Central memory CD8-positive, alpha-beta T cell (primary cell): ENCODE measurements around the gene RIMS3.
"Not testable (repeated sequence)": the region's sequence is repeated elsewhere in the genome, so short reads cannot be mapped to it uniquely, and the experiment has no call there.

Experiments
- ATAC-seq: fragments of 150-1000 bp; cut with Tn5 transposase; replicated peaks from 2 replicates; pipeline ENCODE4 v1.10.0; 2022; ENCODE audit warnings: mild to moderate bottlenecking, moderate FRiP score, moderate number of reproducible peaks; ENCODE audit not compliant: poor library complexity, severe bottlenecking; ENCODE audit errors: extremely low read depth
- DNase-seq, 2 donors: peaks; one replicate each; pipeline ENCODE4 v3.0.0; 2021; ENCODE audit warnings: low spot score in 2 of 2
- H3K27ac Mint-ChIP-seq: one replicate; pipeline ENCODE4 v1.8.0; 2022; ENCODE audit warnings: low read depth, mild to moderate bottlenecking, moderate library complexity, mixed read lengths
- H3K27me3 Mint-ChIP-seq: one replicate; pipeline ENCODE4 v1.8.0; 2022; ENCODE audit warnings: mixed read lengths
- H3K36me3 Mint-ChIP-seq: one replicate; pipeline ENCODE4 v1.8.0; 2022; ENCODE audit warnings: mild to moderate bottlenecking, moderate library complexity, mixed read lengths; ENCODE audit not compliant: insufficient read depth
- H3K4me1 Mint-ChIP-seq: one replicate; pipeline ENCODE4 v1.8.0; 2022; ENCODE audit warnings: mixed read lengths
- H3K4me3 Mint-ChIP-seq: one replicate; pipeline ENCODE4 v1.8.0; 2022; ENCODE audit warnings: mild to moderate bottlenecking, moderate library complexity, mixed read lengths
- H3K9me3 Mint-ChIP-seq: one replicate; pipeline ENCODE4 v1.8.0; 2022; ENCODE audit warnings: mixed read lengths

The RIMS3 gene

GRCh38 chr1:40702810-40703209 is 37.3 kb upstream of the RIMS3 start:
- H3K4me3 Mint-ChIP-seq, H3K27me3 Mint-ChIP-seq, ATAC-seq, H3K36me3 Mint-ChIP-seq, H3K27ac Mint-ChIP-seq, DNase-seq, H3K9me3 Mint-ChIP-seq: not testable (repeated sequence)
- H3K4me1 Mint-ChIP-seq, result peaks cover 40% of the 10 kb centered on the region

DNA sequence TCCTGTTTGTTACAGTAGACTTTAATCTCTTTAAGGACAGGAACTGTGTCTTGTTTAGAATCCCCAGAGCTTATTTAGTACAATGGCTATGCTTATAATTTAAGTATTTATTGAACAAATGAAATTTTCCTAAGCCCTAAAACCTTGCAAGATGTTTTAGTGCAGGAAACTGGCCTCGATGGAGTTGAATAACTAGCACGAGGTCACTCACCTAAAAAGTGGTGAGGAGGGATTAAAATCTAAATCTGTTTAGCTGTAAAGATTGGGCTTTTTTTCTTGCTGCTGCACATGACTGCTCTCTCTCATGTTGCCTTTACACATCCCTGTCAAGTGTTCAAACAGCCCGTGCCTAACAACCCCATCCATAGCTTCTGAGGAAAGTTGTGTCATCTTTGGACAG is 36.2 kb upstream of the RIMS3 start:
- Mint-ChIP-seq H3K27me3 (no peaks in the 10 kb centered on the region), H3K27ac (no peak overlapping the region), H3K36me3 (peaks cover 8% of the 10 kb centered on the region), H3K4me3 (no peak overlapping the region), H3K9me3 (no peaks in the 10 kb centered on the region), H3K4me1 (peaks cover 51% of the 10 kb centered on the region)
- no peak for ATAC-seq
- DNase-seq, result no peak

GRCh38 chr1:40699787-40700186 is 34.3 kb upstream of the RIMS3 start:
- no peak for ATAC-seq
- H3K27me3 Mint-ChIP-seq, result no peaks in the 10 kb centered on the region
- H3K27ac Mint-ChIP-seq, result peak overlapping the region; percentile 93
- H3K36me3 Mint-ChIP-seq, result peaks cover 8% of the 10 kb centered on the region
- H3K4me1 Mint-ChIP-seq, result peaks cover 60% of the 10 kb centered on the region
- no peaks in the 10 kb centered on the region for H3K9me3 Mint-ChIP-seq
- no peak for DNase-seq
- H3K4me3 Mint-ChIP-seq, result peak overlapping the region; percentile 72

DNA sequence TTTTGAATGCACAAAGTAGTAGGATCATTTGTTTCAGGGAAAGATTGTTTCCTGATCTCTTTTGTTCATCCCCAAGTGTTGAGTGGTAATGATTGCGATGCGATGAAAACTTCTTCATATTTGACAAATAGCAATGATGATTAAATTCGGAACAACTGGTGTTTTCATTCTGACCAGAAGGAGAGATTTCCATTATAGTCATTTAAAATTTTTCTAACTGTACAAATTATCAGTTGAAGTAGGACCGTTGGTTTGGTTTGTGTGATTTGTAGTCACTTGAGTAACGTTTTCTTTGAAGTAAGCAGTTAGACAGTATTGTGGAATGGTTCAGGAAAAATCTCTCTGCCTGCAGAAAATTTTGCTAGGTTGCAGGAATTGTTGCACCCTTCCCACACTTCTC is 32.0 kb upstream of the RIMS3 start:
- Mint-ChIP-seq H3K4me1 (peaks cover 69% of the 10 kb centered on the region), H3K36me3 (peaks cover 8% of the 10 kb centered on the region), H3K4me3 (peak overlapping the region; percentile 41), H3K27ac (peak overlapping the region; percentile 93), H3K9me3 (no peaks in the 10 kb centered on the region), H3K27me3 (no peaks in the 10 kb centered on the region)
- ATAC-seq, result no peak
- no peak for DNase-seq

DNA sequence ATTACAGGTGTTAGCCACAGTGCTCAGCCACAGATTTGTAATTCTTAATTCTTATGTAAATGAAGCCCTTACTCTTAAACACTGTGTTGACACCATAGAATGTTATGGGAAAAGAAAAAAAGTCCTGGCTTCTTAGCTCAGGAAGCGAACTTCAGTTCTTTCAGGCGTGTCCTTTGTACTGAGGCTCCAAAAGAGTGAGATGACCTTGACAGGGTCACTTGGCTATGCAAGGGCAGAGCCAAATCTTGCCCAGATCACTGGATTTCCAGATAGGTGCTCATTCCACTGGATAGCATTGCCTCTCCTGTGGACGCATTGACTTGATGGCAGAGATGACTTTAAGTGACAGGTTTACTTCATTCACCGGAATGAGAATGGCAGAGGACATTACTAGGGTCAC is 30.8 kb upstream of the RIMS3 start:
- Mint-ChIP-seq H3K27me3 (no peaks in the 10 kb centered on the region), H3K36me3 (peaks cover 17% of the 10 kb centered on the region), H3K9me3 (no peaks in the 10 kb centered on the region), H3K4me1 (peaks cover 71% of the 10 kb centered on the region), H3K4me3 (peak overlapping the region; percentile 41), H3K27ac (peak overlapping the region; percentile 76)
- ATAC-seq (no peak), DNase-seq (no peak)

- no peaks in the 10 kb centered on the region for H3K9me3 Mint-ChIP-seq
Observed at GRCh38 chr1:40694353-40694874, 28.9 kb upstream of the RIMS3 start.

DNA sequence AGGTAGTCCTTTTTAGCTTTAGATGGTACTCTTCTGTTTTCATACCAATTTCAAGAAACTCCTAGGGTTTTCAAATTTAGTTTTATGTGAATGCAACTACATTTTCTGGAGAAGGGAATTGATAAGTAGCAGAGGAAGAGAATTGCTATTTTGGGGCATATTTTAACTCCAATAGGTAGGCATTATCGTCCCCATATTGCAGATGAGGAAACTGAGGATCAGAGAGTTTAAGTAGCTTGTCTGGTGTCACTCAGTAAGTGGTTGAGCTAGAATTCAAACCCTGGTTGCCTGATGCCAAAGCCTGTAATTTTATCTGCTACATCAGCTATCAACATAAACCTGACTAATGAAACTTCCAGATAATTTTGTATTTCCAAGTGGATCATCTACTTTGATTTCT is 27.9 kb upstream of the RIMS3 start:
- Mint-ChIP-seq H3K9me3 (no peaks in the 10 kb centered on the region), H3K4me3 (peak overlapping the region; percentile 92), H3K27me3 (no peaks in the 10 kb centered on the region), H3K4me1 (peaks cover 71% of the 10 kb centered on the region), H3K36me3 (peaks cover 17% of the 10 kb centered on the region), H3K27ac (peak overlapping the region; percentile 90)
- ATAC-seq (no peak), DNase-seq (no peak)

More at GRCh38 chr1:40694353-40694874, 28.9 kb upstream of the RIMS3 start:
- Mint-ChIP-seq H3K36me3 (peaks cover 23% of the 10 kb centered on the region), H3K27ac (peak overlapping the region; percentile 90), H3K4me3 (peak overlapping the region; percentile 55), H3K27me3 (no peaks in the 10 kb centered on the region), H3K4me1 (peaks cover 81% of the 10 kb centered on the region)
- DNase-seq, result no peak
- ATAC-seq, result no peak

DNA sequence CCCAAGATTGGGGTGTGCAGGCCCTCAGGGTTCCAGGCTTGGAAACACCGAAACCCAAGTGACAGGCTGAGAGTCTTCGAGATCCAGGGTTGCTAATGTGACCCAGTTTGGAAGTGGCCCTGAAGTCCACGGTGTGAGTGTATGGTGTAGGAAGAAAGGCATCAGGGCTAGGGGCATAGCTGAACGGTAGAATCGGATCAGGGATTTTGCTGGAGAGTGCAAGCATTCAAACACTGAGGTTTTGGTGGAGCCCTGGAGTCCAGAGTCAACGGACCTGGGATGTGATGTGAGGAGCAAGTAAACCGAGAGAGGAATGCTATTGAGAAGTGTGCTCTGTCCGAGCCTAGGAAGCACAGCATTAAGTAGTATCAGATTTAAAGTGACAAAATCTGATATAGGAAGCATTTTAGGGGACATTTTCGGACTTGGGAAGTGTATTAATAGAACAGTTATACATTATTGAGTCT is 27.0 kb upstream of the RIMS3 start:
- Mint-ChIP-seq H3K27ac (peak overlapping the region; percentile 90), H3K27me3 (no peaks in the 10 kb centered on the region), H3K4me3 (peak overlapping the region; percentile 92), H3K4me1 (peaks cover 66% of the 10 kb centered on the region), H3K9me3 (no peaks in the 10 kb centered on the region), H3K36me3 (peaks cover 21% of the 10 kb centered on the region)
- DNase-seq (no peak), ATAC-seq (peak; percentile 1)

GRCh38 chr1:40691538-40692428 is 26.3 kb upstream of the RIMS3 start, which contains the start of gene NFYC:
Gene NFYC, plus strand, starts transcription at chr1:40691704. Its CDS starts 47,140 bp downstream, at chr1:40738844.
- DNase-seq, result peak; percentile 86 to 93
- peaks cover 59% of the 10 kb centered on the region for H3K4me1 Mint-ChIP-seq
- H3K36me3 Mint-ChIP-seq, result peaks cover 21% of the 10 kb centered on the region
- peaks cover 1% of the 10 kb centered on the region for H3K9me3 Mint-ChIP-seq
- peak; percentile 77 for ATAC-seq
- peak within 1 kb of the TSS; percentile 92 for H3K4me3 Mint-ChIP-seq
- H3K27ac Mint-ChIP-seq, result peak within 1 kb of the TSS; percentile 90
- H3K27me3 Mint-ChIP-seq, result no peaks in the 10 kb centered on the region

DNA sequence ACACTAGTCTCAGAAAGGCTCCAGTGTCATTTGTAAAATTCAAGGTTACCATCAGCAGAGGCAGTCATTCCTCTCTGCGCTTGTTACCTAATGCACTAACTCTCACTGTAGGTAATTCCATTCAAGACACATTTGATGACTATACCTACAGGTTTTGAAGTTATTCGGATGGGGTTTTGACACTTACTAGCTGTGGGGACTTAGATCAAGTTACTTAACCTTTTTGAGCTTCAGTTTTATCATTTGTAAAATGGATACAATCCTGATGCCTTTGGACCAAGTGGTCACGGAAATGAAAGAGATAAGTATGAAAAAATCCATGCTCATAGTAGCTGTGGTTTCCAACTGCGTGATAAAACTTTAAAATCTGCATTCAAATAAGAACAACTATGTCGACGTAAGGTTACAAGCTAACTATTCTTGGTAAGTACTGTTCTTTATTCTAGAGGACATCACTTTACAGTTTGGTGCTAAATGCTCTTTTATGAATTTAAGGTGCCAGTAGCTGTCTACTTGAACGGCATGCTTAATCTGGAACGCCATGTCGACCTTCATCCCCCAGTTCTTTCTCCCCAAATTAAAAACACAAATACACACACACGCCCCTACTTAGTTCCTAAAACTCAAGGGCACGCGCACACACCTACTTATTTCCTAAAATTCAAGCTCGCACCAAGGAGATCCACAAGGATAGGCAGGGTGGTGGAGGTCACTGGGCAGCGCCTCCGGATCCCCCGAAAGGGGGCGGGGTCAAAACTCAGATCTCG is 25.5 kb upstream of the RIMS3 start:
- H3K27me3 Mint-ChIP-seq, result no peaks in the 10 kb centered on the region

GRCh38 chr1:40689737-40690136 is 24.3 kb upstream of the RIMS3 start:
- peaks cover 22% of the 10 kb centered on the region for H3K36me3 Mint-ChIP-seq
- H3K27me3 Mint-ChIP-seq, result no peaks in the 10 kb centered on the region
- no peak overlapping the region for H3K4me3 Mint-ChIP-seq
- ATAC-seq, result no peak
- H3K4me1 Mint-ChIP-seq, result peaks cover 49% of the 10 kb centered on the region
- DNase-seq, result no peak
- H3K27ac Mint-ChIP-seq, result no peak overlapping the region
- peaks cover 6% of the 10 kb centered on the region for H3K9me3 Mint-ChIP-seq

More for the DNA sequence above, 25.5 kb upstream of the RIMS3 start:
- DNase-seq (no peak), ATAC-seq (peak; percentile 12)
- Mint-ChIP-seq H3K27ac (peak overlapping the region; percentile 90), H3K4me1 (peaks cover 52% of the 10 kb centered on the region), H3K36me3 (peaks cover 22% of the 10 kb centered on the region), H3K4me3 (peak overlapping the region; percentile 92), H3K9me3 (peaks cover 6% of the 10 kb centered on the region)

DNA sequence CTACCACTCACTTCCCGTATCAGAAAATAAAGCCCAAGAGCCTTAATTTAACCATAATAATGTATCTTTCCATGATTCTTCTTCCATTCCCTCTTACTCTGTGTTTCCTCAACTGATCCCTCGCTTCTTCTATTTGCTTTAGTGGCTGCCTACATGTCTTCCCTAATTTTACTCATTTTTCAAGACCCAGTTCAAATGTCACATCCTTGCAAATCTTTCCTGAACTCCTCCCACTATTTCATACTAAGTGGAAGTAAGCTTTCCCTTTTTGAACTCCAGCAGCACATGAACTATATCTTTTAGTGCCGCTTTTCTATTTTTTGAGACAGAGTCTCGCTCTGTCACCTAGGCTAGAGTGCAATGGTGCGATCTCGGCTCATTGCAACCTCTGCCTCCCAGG is 22.2 kb upstream of the RIMS3 start:
- no peak overlapping the region for H3K27ac Mint-ChIP-seq
- peaks cover 29% of the 10 kb centered on the region for H3K4me1 Mint-ChIP-seq
- ATAC-seq, result no peak
- DNase-seq, result no peak
- no peak overlapping the region for H3K4me3 Mint-ChIP-seq
- H3K27me3 Mint-ChIP-seq, result no peaks in the 10 kb centered on the region
- peaks cover 22% of the 10 kb centered on the region for H3K36me3 Mint-ChIP-seq
- H3K9me3 Mint-ChIP-seq, result peaks cover 6% of the 10 kb centered on the region
